ENCODE data around the gene PATJ.

PATJ gene

GRCh38 chr1:61993331-61993961 lies 251.2 kb downstream of the PATJ start:
- DNase-seq, result no peak

GRCh38 chr1:61995641-61996040 lies 253.4 kb downstream of the PATJ start:
- DNase-seq, result no peak

DNA sequence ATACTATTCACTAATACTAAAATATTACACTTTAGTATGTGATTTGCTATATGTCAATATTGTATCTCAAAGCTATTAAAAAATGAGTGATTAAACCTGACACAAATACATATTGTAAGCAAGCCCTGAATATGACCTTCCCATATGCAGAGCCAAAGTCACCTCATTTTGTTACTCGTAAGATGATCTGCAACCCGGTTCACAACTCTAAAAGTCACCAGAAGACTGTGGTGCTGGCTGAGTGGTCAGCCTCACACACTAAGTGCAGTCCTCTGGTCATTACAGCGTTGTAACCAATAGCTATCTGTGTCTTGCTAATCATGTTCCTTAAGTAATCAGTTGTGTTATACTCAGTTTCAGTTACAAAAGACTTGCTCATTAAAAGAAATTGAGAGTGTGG lies 254.8 kb downstream of the PATJ start:
- no peak for DNase-seq

DNA sequence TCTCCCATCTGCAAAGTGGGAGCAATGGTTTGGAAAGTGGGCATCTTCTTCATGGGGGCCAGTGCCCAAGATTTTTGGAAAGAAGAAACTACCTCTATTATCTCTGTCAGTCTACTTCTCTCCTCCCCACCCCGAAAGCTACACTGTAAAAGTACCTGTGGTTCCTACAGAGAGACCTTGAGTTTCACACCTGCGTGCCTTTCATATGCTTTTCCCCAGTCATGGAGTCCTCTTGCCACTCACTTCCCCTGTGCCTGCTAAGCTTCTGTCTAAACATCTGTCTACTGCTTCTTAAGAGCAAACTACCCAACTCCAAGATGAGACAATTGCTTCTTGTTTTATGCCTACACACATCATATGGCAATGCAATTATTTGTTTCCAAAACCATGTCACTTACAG lies 261.5 kb downstream of the PATJ start:
- no peak for DNase-seq

- no peak for DNase-seq
These were observed 264.4 kb downstream of the PATJ start for GRCh38 chr1:62006690-62007089.

DNA sequence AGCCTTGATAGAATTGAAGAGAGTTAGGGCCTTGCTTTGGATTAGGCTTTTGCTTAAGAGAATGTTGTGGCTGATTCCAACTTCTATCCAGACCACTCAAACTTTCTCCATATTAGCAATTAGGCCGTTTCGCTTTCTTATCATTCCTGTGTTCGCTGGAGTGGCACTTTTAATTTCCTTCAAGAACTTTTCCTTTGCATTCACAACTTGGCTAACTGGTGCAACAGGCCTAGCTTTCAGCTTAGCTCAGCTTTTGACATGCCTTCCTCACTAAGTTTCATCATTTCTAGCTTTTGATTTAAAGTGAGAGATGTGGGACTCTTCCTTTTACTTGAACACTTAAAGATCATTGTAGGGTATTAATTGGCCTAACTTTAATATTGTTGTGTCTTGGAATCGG lies 268.7 kb downstream of the PATJ start:
- DNase-seq, result no peak

- no peak for DNase-seq
These were observed 269.8 kb downstream of the PATJ start for GRCh38 chr1:62012095-62012494.

GRCh38 chr1:62012836-62013235 lies 270.6 kb downstream of the PATJ start:
- no peak for DNase-seq

DNA sequence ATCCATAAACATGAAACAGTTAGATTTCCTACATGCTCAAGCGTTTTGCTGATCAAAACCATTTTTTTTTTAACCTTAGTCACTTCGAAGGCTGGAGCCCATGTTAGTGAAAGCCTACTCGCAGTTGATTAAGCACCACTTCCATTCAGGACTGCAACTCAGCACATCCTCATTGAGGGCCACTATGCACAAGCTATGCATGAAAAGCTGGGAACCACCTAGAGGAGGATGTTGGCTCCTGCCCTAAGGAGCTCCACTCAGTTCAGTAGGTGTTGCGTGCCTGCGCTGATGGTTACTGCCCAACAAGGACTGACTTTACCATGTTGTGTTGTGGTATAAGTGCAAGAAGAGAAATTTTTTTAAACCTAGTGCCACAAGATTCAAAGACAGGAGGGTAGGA lies 271.0 kb downstream of the PATJ start:
- no peak for DNase-seq

DNA sequence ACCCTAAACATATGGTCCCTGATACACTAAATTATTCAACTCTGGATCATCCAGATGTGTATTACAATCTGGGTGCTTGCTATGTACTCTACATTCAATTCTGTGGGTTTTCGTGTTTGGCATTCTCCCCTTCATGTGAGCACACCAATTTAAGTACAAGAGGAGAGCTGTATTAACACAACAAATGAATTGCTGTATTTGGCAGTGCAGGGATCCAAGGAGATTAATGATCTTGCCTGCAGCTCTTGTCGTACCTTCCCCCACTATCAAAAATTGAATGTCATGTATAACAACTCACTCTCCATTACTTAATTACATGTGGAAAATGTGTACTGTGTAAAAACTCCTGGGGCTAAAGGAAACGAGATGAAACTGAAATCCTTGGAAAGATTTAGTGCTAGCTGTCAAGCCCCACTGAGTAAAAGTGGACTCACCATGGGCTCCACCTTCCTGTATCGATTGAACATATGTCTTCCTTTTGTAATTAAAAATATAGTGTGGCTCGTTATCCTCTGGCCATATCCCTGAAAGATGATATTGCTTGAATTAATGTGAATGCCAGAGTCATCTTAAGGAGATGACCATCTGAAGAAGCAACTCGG lies 280.2 kb downstream of the PATJ start:
- DNase-seq, result no peak

DNA sequence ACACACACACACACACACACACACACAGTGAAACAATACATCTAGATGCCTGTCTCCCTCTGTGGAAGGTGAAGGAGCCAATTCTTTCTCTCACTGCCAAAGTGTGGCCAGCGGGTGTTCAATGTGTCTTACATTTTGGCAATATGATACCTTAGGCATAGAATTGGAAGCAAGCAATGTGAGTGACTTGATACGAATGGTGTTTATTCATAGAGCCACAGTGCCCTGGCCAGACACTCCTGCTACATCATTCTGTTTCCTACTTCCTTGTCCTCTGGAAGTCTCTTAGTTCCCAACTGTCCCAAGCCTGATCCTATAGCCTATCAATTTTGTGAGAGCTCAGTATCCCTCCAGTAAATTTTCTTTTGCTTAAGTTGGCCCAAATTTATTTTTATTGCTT lies 282.4 kb downstream of the PATJ start:
- DNase-seq, result no peak

DNA sequence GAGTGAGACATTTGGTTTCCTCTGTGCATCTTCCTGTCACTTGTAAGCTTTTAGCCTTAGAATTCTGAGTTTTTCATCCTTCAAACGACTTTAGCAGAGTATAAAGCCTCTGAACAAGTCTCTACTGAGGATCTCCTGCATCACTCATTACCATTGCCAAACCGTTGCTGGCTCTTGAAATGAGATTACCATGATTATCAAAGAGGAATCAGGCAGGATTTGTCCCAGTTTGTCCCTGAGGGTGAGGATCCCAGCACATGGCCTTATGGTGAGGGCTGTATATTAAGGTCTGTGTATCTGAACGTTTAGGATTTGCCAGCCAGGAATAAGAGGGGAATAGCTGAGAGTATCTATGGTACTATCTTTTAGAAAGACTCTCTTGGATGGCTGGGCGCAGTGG lies 282.9 kb downstream of the PATJ start:
- no peak for DNase-seq

- DNase-seq, result no peak
These were observed 283.6 kb downstream of the PATJ start for GRCh38 chr1:62025892-62026291.

DNA sequence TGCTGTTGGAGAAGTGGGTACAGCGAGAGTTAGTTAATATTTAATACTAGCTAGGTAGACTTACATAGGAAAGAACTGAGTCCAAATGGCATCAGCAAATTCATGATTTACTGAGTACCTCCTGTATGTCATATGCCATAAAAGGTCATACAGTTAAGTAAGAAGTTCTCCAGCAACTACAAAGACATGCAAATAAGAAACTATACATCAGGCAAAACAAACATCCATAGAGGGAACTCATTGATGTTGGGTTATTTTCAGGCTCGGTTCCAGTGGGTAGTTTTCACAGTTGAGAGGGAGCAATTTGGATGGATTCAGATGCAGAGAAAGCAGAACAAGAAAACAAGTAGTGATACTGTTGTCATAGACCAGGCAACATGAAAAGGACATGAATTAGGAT lies 287.4 kb downstream of the PATJ start:
- DNase-seq, result no peak

GRCh38 chr1:62034790-62035189 lies 292.5 kb downstream of the PATJ start:
- no peak for DNase-seq

- no peak for DNase-seq
These were observed 295.0 kb downstream of the PATJ start for GRCh38 chr1:62037274-62037673.

DNA sequence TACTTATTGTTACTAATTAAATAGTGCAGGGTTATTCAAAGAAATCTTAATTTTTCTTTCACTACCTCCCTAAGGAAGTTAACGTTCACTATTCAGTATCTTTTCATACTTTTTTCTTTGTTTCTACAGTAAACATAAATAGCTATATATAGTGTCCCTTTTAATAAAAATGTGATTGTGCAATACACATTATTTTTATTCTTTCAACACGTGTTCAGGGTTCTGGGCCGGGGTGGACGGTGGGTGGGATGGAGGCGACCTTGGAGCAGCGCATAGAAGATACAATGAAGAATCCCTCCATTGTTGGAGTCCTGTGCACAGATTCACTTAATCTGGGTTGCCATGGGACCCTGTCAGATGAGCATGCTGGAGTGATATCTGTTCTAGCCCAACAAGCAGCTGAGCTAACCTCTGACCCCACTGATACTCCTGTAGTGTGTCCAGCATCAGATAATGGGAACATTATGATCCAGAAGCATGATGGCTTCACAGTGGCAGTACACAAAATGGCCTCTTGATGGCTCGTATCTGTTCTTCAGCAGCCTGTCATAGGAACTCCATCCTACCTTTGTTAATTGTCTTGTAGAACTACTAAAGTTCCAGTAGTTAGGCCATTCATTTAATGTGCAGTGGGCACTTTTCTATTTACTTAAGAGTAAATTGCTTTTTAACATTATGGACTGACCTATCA lies 296.5 kb downstream of the PATJ start:
- DNase-seq, result no peak

- no peak for DNase-seq
These were observed 298.2 kb downstream of the PATJ start for GRCh38 chr1:62040450-62040849.

DNA sequence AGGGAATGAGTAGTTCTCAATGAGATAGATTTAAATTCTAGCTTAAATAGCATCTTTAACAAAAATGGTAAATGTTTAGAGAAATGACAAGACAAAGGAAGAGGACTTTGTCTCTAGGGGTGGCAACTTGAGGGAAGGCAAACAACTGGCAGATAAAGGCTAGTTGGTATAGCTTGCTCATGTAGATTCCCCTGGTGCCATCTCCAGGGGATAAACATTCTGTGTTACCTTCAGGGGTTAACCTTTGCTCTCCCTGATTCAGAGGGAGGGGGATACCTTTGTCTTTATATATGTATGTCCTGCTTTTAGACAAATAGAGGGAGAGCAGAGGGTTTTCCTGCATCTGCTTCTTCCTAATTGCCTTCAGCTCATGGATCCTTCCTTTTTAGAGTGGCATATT lies 298.7 kb downstream of the PATJ start:
- no peak for DNase-seq

- DNase-seq, result no peak
These were observed 300.9 kb downstream of the PATJ start for GRCh38 chr1:62043154-62043553.

DNA sequence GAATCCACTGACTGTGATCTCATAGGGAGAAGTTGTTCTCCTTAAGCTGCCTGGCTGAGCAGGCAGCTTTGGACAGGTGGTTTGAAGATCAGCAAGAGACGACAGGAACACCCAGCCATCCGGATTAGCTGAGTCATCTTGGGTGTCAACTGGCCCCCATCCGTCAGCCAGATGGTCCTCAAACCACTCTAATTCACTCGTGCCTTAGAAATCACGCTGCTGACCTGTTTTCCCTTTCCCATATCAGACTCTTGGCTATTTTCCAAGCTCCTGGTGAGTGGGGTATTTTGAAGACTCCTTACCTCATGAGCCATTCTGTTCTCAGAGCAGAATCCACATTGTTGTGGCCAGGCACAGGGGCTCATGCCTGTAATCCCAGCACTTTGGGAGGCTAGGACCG lies 303.3 kb downstream of the PATJ start:
- no peak for DNase-seq

GRCh38 chr1:62046927-62047326 lies 304.6 kb downstream of the PATJ start:
- no peak for DNase-seq

- no peak for DNase-seq
These were observed 307.9 kb downstream of the PATJ start for GRCh38 chr1:62050165-62050564.

DNA sequence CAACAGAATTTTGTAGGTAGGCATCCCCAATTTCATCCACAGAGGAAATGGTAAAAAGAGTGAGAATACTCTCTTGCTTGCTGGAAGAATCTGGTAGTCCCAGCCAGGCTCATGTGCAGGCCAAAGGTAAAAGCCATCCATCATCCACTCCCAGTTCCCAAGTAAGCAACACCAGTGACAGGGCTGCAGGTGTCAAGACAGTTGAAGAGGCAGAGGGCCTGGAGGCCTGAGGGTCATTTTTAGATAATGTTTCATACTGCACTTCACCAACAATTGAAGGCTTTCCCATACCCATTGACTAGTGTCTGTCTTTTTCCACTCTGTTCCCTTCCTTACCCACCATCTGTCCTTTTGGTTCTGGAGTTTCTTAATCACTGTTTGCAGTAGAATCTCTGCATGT lies 310.7 kb downstream of the PATJ start:
- DNase-seq, result no peak

- DNase-seq, result no peak
These were observed 311.9 kb downstream of the PATJ start for GRCh38 chr1:62054188-62054587.

All from stimulated activated CD8-positive, alpha-beta memory T cell treated with anti-CD3 and anti-CD28 coated beads, Interleukin-4, amount 100 ng/mL, for 48 hours (primary cell).